ENCODE measurements around the gene DOCK2.
"Not testable (repeated sequence)": the region's sequence is repeated elsewhere in the genome, so short reads cannot be mapped to it uniquely, and the experiment has no call there.

DOCK2 gene

DNA sequence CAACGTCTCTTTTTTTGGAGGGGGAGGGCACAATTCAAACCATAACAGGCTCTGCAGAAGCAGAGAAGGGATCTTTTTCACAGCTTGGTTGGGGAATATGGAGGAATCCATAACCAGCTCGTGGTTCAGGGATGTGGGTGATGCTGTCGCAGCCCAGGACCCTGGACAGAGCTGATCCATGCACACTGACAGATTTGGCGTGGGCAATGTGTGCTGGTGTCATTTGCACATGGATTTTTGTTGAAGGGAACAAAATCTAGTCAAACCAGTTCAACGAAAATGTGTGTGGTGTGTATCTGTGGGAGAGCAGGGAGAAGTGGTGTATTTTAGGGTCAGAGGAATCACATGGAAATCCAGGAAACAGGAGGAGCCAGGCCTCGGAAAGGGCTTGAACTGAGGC is 4.2 kb downstream of the DOCK2 start:
- no peak for DNase-seq (ENCODE audit: low spot score)

DNA sequence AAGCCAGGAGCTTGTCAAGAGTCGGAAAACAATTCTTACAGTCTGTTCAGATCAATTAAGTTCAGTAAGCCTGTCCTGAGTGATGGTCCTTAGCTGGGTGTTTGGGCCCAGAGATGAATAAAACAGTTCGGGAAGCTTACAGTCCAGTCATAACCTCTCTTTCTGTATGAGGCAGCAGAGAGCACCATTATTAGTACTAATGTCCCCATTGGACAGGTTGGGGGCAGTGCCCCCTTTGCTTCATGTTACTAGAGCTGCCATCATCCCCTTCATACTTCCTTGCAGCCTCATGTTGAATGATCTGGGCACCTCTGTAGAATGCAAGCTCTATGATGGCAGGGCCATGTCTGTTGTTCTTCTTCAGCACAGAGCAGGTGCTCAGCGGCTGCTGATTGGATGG is 9.8 kb downstream of the DOCK2 start:
- DNase-seq (ENCODE audit: low spot score), result no peak

DNA sequence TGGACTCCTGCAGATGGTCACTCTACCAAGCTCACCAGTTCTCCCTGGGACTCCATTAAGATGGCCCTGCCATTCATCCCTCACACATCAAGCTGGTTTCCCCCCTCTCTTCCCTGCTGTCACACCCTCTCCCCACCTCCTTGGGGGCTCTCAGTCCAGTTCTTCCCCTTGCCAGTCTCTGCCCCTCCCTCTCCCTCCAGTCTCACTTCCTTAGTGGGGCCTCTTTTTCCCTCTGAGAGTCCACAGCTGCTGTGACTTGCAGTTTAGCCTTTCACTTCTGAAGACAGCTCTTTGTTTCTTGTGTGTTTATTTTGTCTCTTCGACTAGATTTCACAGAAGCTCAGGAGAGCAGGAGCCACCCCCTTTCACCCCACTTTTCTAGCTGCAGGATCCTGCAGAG is 10.5 kb downstream of the DOCK2 start:
- DNase-seq (ENCODE audit: low spot score), result no peak

DNA sequence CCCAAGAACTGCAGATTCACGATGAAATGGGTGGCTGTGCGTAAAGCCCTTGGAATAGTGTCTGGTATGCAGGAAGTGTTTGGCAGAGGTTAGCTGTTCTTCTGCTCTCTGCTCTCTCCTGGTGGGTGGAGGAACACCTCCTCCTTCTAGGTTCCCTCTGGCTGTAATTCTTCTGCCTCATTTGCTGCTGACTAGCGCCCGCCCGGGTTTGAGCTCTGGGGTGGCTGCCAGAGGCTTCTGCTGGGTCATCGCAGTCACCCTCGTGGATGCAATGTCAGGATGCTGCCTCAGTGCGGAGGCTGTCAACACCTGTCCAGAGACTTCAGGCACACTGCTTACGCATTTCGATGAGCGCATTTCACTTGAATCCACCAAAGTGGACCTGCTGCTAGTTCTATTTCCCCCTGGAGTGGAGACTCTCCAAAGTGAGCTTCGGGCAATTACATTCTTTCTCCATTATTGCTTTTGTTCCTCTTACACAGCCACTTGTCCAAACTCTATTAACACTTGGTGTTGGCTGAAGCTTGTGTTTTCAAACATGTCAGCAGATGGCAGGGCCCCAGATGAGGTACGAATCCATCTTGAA is 11.7 kb downstream of the DOCK2 start:
- DNase-seq (ENCODE audit: low spot score), result no peak

DNA sequence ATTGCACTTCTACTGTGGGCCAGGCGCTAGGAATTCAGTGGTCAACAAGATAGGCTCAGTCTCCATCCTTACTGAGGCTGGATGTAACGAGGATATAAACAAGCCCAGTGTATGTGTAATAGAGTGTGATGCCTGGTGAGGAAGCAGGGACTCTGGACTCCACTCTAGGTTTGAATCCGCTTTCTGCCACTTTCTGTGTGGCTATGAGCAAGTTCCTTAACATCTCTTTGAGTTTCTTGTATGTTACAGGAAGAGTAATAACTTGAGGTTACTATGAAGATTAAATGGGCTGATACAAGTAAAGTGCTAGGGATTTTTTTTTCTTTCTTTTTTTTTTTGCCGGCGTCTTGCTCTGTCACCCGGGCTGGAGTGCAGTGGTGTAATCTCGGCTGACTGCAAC is 12.4 kb downstream of the DOCK2 start:
- no peak for DNase-seq (ENCODE audit: low spot score)

DNA sequence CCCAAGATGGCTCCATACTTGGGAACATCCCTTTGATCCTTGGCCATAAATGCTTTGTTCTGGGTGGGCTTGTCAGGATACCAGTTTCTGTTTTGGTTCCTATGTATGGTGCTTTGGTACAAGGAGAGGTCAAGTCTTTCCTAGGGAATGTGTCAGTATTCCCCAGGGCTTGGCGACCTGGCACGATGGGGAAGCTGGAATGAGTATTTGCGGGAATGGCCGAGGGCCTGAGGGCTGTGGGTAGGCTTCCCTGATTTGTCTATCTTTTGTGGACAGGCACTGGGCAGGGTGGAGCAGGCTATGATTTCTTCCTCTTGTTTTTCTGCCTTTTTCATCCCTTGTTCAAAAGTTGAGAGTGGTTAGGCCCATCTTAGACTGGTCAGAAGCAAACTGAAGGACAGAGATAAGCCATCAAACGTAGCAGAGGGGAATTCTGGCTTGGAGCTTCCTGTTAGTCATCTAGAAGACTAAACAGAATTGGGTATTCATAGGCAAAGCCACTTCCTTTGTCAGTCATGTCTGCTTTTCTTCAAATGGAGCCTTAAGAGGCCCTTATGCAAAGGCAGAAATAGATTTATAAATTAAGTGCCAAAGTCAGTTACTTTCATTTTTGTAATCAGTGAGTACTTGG is 13.7 kb downstream of the DOCK2 start:
- DNase-seq (ENCODE audit: low spot score), result no peak

DNA sequence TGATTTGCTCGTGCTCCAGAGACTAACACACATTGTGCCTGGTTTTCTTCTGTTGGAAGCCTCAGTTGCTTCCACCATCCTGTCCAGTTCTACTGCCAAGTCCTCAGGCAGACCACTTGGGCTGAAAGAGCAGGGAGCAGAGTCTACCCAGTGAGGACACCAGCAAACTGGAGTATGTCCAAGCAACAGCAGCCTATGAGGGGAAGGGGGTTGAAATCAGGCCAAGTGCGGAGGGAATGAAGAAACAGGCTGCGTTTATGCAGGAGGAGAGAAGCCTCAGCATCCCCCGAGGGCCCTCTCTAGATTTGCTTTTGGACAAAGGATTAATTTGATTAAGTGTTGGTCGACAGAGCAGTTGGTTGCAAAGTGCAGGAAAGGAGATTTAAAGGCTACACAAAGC is 14.5 kb downstream of the DOCK2 start:
- DNase-seq (ENCODE audit: low spot score), result no peak

DNA sequence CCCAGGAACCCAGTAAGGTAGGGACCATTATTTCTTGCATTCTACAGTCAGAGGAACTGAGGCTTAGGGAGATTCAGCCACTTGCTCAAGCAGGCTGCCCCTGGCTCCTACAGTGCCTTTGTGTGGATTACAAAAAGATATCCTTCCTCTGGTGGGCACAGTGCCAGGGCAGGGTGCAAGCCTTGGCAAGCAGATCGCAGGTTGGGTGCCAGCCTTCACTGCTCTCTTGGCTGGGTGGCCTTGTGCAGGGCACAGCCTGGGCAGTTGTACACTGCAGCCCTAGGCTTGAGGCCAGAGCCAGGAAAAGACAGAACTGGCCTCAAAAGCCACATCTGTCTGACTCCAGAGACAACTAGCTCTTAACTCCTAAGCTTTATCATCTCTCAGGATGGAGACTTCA is 15.0 kb downstream of the DOCK2 start:
- DNase-seq (ENCODE audit: low spot score), result no peak

DNA sequence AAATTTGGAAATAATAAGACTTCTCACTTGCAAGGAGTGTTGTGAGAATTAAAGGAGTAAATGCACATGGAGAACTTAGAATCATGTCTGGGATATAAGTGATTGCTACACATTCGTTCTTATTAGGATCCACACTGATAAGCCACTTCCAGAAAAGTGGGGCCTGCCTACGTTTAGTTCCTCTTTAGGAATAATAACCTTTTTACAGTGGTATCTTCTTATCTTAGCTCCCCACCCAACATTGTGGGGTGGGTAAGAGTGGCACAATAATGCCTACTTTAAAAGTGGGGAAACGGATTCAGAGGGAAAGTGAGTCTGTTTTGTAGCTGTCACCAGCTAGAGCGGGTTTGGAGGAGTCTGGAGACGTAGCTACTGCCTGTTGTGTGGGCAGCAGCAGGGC is 16.0 kb downstream of the DOCK2 start:
- no peak for DNase-seq (ENCODE audit: low spot score)

DNA sequence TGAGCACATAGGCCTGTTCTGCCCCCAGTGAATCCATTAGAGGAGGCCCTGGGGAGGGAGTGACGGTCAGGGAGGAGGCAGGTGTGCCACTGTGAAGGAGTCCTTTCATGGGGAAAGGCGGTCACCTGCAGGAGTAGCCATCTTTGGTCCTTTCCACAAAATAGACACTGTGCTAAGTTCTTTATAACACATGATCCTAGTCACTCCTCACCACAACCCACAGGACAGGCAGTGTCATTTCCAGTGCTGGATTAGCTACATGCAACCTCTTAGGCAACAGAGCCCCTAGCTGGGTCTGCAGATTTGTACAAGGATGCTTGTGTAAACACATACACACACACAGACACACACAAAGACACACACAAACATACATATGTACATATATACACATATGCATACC is 18.3 kb downstream of the DOCK2 start:
- DNase-seq (ENCODE audit: low spot score), result no peak

DNA sequence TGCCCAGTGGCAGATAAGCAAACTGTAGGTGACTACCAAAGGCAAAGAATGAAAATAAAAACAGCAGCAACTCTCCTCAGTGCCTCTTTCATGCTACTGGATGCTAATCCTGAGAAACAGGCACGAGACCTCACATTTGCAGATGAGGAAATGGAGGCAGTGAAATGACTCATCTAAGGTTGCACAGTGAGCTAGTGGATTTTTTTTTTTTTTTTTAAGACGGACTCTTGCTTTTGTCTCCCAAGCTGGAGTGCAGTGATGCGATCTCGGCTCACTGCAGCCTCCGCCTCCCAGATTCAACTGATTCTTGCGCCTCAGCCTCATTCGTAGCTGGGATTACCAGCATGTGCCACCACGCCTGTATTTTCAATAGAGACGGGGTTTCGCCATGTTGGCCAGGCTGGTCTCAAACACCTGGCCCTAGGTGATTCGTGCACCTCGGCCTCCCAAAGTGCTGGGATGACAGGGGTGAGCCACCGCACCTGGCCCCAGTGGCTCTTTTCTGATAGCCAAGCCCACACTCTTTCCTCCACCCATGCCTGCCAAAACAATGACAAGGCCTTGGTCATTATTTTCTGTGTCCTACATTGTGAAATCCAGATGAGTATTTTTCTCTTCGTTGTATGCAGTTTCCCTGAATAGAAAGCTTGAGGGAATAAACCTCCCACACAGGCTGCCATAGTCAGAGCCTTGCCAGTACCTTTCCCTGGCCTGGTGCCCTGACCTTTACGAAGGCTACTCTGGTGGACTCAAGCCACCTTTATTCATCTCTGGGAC is 19.2 kb downstream of the DOCK2 start:
- no peak for DNase-seq (ENCODE audit: low spot score)

DNA sequence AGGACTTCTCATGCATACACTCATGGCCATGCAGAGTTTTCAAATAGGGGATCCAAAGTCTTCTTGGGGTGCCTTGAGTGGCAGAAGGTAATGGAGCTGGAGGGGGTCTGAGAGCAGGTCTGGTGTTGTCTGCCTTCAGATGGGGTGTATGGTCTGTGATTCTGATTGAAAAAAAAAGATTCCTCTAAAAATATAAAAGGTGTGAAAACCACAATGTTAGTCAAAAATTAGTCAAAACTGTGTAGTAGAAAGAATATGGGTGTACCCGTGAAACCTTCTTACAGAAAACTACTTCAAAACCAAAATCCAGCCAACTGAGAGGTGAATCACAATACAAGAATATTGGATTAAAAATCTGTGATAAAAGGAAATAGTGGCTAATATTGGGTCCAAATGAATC is 20.1 kb downstream of the DOCK2 start:
- no peak for DNase-seq (ENCODE audit: low spot score)

DNA sequence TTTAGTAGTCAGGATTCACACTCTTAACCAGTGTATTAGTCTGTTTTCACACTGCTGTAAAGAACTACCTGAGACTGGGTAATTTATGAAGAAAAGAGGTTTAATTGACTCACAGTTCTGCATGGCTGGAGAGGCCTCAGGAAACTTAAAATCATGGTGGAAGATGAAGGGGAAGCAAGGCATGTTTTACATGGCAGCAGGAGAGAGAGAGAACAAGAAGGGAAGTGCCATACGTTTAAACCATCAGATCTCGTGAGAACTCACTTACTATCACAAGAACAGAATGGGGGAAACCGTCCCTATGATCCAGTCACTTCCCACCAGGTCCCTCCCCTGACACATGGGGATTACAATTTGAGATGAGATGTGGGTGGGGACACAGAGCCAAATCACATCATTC is 25.4 kb downstream of the DOCK2 start:
- not testable (repeated sequence) for DNase-seq (ENCODE audit: low spot score)

DNA sequence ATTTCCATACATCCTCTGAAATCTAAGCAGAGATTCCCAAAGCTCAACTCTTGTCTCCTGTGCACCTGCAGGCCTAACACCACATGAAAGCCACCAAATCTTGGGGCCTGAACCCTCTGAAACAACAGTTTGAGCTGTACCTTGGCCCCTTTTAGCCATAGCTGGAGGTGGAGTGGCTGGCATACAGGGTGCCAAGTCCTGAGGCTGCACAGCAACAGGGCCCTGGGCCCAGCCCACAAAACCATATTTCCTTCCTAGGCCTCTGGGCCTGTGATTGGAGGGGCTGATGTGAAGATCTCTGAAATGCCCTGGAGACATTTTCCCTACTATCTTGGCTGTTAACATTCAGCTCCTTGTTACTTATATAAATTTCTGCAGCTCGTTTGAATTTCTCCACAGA is 26.5 kb downstream of the DOCK2 start:
- DNase-seq (ENCODE audit: low spot score), result no peak

DNA sequence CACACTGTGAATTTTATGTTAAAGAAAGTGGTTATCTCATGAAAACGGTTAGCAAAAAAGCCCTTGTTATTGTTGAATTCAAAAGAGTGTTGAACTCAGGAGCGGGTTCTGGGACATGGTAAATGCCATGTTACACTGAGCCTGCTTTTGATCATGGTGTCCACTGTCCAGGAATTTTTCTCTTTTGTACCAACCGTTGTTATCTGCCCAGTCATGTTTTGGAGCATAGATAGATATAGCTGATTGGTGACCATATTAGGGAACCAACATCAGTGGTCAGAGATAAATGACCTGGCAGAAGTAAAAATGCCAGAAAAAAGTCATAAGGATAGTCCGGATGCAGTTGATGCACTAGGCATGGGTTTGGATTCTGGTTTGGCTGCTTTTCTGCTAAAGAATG is 29.3 kb downstream of the DOCK2 start:
- DNase-seq (ENCODE audit: low spot score), result no peak

DNA sequence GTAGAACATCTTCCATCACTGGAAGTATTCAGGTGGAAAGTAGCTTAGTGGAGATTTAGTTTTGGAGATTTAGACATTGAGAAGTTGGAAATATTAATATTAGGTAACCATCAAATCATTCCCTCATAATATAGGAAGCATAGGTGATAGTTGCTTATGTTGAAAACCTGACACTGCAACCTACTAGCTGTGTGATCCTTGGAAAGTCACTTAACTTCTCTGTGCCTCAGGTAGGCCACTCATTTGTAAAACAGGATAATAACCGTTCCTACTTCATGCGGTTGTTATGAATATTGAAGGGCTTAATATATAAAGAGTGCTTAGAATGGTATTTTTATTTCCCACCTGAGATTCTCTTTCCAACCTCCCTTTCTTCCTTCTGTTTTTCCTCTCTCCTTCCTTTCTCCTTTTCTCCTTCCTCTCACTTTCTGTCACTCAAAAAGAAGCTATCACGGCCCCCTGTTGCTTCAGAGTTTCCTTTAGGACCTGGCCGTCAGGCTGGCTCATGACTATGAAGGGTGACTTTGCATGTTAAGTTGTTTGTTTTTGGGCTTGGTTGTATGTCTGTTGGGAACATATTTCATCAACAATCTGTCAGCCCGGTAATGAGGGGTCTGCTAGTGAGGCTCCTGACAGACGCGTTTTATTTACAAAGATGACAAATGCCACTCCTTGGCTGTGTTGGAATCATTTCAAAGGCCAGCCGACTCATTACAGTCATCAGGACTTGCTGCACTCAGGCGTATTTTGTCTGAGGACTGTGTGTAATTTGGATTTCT is 31.0 kb downstream of the DOCK2 start:
- DNase-seq (ENCODE audit: low spot score), result no peak

DNA sequence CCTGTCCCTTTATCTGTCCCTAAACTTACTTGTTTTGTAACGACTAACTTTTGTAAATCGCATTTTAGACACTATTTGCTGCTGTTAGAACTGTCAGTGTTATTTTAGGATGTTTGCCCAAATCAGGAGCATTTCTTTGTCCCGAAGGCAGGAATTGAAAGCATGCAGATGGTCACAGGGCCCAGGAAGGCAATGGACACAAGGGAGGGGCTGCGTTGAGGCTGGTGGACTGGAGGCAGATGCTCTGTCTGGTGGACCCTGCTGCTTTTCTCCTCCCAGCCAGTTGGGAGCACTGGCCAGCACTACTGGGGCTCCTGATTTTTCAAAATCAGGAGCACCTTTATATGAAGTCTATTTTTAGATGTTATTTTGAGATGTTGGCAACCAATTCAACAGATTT is 31.7 kb downstream of the DOCK2 start:
- no peak for DNase-seq (ENCODE audit: low spot score)

DNA sequence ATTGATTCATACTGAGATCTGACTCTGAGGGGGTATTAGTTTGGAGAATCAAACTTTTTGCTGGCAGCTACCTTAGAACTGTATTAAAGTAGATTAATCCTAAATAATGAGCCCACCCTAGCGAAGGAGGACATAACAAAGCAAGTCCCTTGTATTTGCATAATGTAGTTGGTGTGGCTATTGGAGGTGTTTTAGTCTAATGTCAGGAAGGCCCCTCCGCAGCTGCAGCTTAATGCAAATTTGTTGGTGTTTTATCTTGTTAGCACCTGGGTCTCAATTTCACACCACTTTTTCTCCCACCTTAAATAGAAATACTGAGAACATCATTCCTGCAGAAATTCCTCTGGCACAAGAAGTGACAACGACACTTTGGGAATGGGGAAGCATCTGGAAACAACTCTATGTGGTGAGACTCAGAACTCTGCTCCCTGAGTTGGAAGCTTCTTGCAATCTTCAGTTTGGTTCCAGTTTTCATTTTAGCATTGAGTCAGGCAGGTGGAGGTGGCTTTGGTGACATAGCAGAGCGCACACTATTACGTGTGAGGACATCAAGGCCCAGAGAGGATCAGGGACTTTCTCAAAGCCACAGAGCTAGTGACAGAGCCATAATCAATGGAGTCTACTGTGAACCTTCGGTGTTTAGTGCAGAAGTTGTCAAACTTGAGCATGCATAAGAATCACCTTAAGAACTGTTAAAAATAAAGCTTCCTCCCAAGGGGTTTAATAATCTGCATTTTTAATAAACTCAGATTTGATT is 33.9 kb downstream of the DOCK2 start:
- no peak for DNase-seq (ENCODE audit: low spot score)

DNA sequence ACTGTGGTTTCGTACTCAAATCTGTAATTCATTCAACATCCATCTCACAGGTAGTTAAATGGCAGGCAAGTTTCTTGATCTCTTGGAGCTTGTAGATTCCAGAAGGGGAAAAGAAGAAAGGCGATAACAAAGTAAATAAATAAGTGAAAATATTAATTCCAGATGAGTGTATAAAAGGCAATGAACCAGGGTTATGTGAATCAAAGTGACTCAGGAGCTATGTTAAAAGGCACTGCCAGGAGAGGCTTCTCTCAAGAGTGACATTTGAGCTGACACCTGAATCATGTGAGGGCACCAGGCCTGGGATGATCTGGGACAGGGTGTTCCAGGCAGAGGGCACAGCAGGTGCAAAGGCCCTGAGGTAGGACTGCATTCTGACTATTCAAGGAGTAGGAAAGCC is 45.0 kb downstream of the DOCK2 start:
- no peak for DNase-seq (ENCODE audit: low spot score)

DNA sequence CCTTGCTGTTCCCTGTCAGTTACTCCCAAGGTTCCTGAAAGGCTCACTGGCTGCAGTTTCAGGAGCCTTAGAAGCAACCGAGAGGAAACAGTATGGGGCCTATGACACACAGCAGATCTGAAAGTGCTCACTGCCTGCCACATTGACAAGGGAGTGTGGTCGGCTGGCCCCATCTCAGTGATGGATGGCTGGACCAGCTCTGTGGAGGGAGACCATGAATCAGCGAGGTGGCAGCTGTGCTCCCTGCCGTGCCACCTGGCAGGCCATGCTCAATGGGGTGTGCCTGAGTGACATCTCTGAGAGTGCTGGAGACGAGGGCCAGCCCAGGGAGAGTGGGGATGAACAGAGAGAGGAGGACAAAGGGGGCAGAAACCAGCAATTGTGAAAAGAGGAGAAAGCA is 49.1 kb downstream of the DOCK2 start:
- DNase-seq (ENCODE audit: low spot score), result no peak

DNA sequence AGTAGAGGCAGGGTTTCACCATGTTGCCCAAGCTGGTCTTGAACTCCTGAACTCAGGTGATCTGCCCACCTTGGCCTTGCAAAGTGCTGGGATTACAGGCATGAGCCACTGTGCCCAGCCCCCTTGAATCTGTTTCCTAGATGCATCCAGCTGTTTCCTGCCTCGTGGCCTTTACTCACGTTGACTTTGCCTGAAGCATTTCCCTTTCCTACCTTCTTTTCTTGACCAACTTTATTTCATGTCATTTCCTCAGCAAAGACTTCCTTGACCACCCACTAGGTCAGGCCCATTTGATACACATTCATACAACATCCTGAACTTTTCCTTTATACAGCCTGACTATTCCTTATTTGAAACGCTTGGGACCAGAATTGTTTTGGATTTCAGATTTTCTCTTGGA is 51.0 kb downstream of the DOCK2 start:
- no peak for DNase-seq (ENCODE audit: low spot score)

DNA sequence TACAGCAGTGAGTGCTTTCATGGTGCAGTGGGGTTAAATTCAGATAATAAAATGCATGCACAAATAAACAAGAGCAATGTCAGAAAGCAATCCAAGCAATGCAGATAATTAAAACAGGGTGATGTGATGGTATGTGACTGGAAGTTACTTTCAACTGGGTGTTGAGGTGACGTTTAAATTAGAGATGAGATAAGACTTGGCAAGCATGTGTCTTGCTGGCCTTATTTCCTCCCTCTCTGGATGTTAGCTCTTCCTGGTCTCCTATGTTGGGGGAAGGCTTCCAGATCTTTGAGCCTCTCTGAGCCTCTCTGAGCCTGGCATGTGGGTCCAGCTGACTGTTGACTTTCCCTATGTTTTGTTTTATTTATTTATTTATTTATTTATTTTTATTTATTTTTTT is 54.4 kb downstream of the DOCK2 start:
- DNase-seq (ENCODE audit: low spot score), result no peak
